A673 (cell line): ENCODE data around the gene PINLYP. TPM values are rescaled to one million over a fixed set of nuclear protein-coding genes. Genes with fewer than 3 reads are reported as not detected.
A peak's percentile ranks its signal among the peaks of the same experiment; 100 is the strongest.

Experiments used
- Bru-seq: library from RNA; stranded (reverse); fragments of 400-500 nt; gene quantifications from one replicate; lab custom pipeline; 2021; lab: Mats Ljungman, UMichigan
- BruChase-seq, 2 experiments: library from RNA; stranded (reverse); fragments of 400-500 nt; gene quantifications; one replicate each; lab custom pipeline; 2021; lab: Mats Ljungman, UMichigan
- BruUV-seq: library from RNA; stranded (reverse); fragments of 400-500 nt; replicated peaks from 2 replicates; lab custom pipeline; 2021; lab: Mats Ljungman, UMichigan
- CTCF ChIA-PET: fragments of 300-600 bp; sonication (Branson Sonifier 250); formaldehyde crosslinking; loops from one replicate; lab custom pipeline; 2022; ENCODE audit warnings: antibody characterized with exemption; lab: Charles Lee
- POLR2A ChIA-PET: fragments of 300-600 bp; sonication (Branson Sonifier 250); formaldehyde crosslinking; loops from one replicate; lab custom pipeline; 2022; ENCODE audit warnings: antibody characterized with exemption; ENCODE audit not compliant: low non-redundant PET; lab: Charles Lee
- DNase-seq: peaks from one replicate; pipeline ENCODE4 v3.0.0-alpha.2; 2015; ENCODE audit warnings: low spot score
- H3K27ac ChIP-seq: fragments of 200-600 bp; sonication (generic); 2 replicates; pipeline ENCODE4 v1.5.1; 2016; ENCODE audit warnings: mixed run types, low read depth, mild to moderate bottlenecking, mixed read lengths, antibody characterized with exemption, low read length; ENCODE audit not compliant: poor library complexity, severe bottlenecking
- H3K27me3 ChIP-seq: fragments of 200-600 bp; sonication (generic); replicated peaks from 2 replicates; pipeline ENCODE4 v1.6.1; 2017; ENCODE audit warnings: mixed run types, low read depth, mild to moderate bottlenecking, mixed read lengths, antibody characterized with exemption, low read length; ENCODE audit not compliant: insufficient read depth, poor library complexity
- H3K36me3 ChIP-seq: fragments of 200-600 bp; sonication (generic); 2 replicates; pipeline ENCODE4 v1.6.1; 2016; ENCODE audit warnings: mixed run types, mild to moderate bottlenecking, mixed read lengths, antibody characterized with exemption, low read length; ENCODE audit not compliant: insufficient read depth, poor library complexity, severe bottlenecking
- H3K4me1 ChIP-seq: fragments of 200-600 bp; sonication (generic); 2 replicates; pipeline ENCODE4 v1.6.1; 2017; ENCODE audit warnings: mixed run types, mild to moderate bottlenecking, mixed read lengths, antibody characterized with exemption, low read length; ENCODE audit not compliant: insufficient read depth, poor library complexity, severe bottlenecking
- H3K4me3 ChIP-seq: fragments of 200-600 bp; sonication (generic); 2 replicates; pipeline ENCODE4 v1.5.1; 2016; ENCODE audit warnings: low read depth, mixed run types, mild to moderate bottlenecking, mixed read lengths, low read length; ENCODE audit not compliant: poor library complexity, severe bottlenecking
- H3K9me3 ChIP-seq: fragments of 200-600 bp; sonication (generic); 2 replicates; pipeline ENCODE4 v1.6.1; 2016; ENCODE audit warnings: mixed run types, low read depth, mild to moderate bottlenecking, mixed read lengths, antibody characterized with exemption, low read length; ENCODE audit not compliant: poor library complexity, severe bottlenecking
- EZH2 ChIP-seq: fragments of 200-600 bp; sonication (generic); IDR thresholded peaks from 2 replicates; pipeline ENCODE4 v1.6.1; 2017; ENCODE audit warnings: borderline replicate concordance, low read depth, mild to moderate bottlenecking, mixed read lengths, antibody characterized with exemption, low read length; ENCODE audit not compliant: poor library complexity, severe bottlenecking
- intact Hi-C: fragments of 100-400 bp; cut with micrococcal nuclease; formaldehyde crosslinking; loops from one replicate; pipeline ENCODE4 v1.10.0; 2022; ENCODE audit not compliant: unreplicated experiment
- long read RNA-seq: library from polyadenylated mRNA; stranded (forward); transcript quantifications from one replicate; pipeline ENCODE4 v2.0.0, GENCODE V29; 2022
- total RNA-seq: library from RNA; stranded (reverse); gene quantifications from 2 replicates; pipeline ENCODE4 v1.2.3, GENCODE V29; 2021
- TF ChIP-seq, protein P1 (sequence below): fragments of 300-800, 200-600 bp; sonication (generic); conservative IDR thresholded peaks from 2 replicates; pipeline ENCODE4 v1.5.1; 2017; ENCODE audit warnings: low read depth, mild to moderate bottlenecking, antibody characterized with exemption, low read length, moderate library complexity, mixed read lengths

The PINLYP gene
- total RNA-seq (14.3 and 15.6 TPM in 2 replicates), Bru-seq, nascent RNA (percentile 47 among the genes with signal in this experiment), BruChase-seq, experiment 1, labeled RNA remaining after a 2-hour chase (percentile 48 among the genes with signal in this experiment), BruChase-seq, experiment 2, labeled RNA remaining after a 6-hour chase (percentile 55 among the genes with signal in this experiment)
- long read RNA-seq, partial matches to known transcripts = 0 of 5 reads
- long read RNA-seq, other reads (novel, unspliced or antisense) = 1 of 5 reads

DNA sequence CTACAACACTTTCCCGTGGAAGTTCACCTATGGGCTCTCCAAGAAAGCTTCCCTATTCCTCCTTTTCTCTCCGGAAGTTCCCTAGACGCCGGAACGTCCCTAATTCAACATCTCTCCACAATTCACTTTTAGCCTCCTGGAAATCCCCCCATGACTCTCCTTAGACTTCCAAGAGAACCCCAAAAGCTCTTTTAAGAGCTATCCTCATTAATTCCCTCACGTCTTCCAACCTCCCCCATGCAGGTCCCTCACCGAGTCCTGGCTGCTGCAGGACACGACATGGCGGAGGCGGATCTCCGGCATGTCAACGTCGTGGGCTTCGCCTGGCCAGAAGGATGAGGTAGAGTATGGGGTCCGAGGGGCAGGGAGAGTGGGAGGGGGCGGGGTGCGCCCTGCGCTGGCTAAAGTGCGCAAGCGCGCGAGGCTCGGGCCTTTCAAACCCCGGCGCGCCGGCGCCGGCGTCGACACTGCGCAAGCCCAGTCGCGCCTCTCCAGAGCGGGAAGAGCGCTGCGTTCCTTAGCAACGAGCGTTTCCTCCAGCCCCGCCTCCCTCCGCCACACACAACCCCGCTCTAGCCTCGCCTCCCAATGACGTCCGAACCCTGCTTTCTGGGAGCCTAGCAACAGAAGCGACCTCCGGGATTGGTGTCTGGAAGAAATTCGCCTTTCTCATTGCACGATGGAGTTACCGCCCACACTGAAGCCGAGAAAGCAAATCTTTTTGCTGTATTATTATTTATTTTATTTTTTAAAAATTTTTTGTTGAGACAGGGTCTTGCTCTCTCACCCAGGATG is at the start of gene PINLYP, which contains the start of gene XRCC1:
PINLYP (plus strand) TSS at position 646 of the 795 bp plus-strand sequence. CDS start 1,391 bp downstream, outside the sequence.
XRCC1 (minus strand) TSS at position 372 of the 795 bp plus-strand sequence; CDS start at position 303, 69 bp downstream.
- BruUV-seq = no TSS peak
- intact Hi-C loops = loop anchor here (1.0 kb wide), 1 partner anchor 21 kb away; the partner anchor contains the start of genes IRGQ and ZNF576
- Histone ChIP-seq H3K9me3 (no peaks in the 10 kb centered on the region), H3K27ac (peak within 1 kb of the TSS; percentile 94), H3K36me3 (peaks cover 4% of the 10 kb centered on the region), H3K27me3 (no peaks in the 10 kb centered on the region), H3K4me1 (peaks cover 16% of the 10 kb centered on the region), H3K4me3 (peak within 1 kb of the TSS; percentile 94)
- peak; percentile 99 for DNase-seq
- TF ChIP-seq EZH2 = no peak
- TF ChIP-seq, protein P1, sequence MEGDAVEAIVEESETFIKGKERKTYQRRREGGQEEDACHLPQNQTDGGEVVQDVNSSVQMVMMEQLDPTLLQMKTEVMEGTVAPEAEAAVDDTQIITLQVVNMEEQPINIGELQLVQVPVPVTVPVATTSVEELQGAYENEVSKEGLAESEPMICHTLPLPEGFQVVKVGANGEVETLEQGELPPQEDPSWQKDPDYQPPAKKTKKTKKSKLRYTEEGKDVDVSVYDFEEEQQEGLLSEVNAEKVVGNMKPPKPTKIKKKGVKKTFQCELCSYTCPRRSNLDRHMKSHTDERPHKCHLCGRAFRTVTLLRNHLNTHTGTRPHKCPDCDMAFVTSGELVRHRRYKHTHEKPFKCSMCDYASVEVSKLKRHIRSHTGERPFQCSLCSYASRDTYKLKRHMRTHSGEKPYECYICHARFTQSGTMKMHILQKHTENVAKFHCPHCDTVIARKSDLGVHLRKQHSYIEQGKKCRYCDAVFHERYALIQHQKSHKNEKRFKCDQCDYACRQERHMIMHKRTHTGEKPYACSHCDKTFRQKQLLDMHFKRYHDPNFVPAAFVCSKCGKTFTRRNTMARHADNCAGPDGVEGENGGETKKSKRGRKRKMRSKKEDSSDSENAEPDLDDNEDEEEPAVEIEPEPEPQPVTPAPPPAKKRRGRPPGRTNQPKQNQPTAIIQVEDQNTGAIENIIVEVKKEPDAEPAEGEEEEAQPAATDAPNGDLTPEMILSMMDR = no peak
- POLR2A ChIA-PET = no interaction called here
- CTCF ChIA-PET = interaction anchor here (1.2 kb wide), 1 partner anchor 20 kb away, joined by 5 read pairs; no protein-coding TSS in a partner anchor

DNA sequence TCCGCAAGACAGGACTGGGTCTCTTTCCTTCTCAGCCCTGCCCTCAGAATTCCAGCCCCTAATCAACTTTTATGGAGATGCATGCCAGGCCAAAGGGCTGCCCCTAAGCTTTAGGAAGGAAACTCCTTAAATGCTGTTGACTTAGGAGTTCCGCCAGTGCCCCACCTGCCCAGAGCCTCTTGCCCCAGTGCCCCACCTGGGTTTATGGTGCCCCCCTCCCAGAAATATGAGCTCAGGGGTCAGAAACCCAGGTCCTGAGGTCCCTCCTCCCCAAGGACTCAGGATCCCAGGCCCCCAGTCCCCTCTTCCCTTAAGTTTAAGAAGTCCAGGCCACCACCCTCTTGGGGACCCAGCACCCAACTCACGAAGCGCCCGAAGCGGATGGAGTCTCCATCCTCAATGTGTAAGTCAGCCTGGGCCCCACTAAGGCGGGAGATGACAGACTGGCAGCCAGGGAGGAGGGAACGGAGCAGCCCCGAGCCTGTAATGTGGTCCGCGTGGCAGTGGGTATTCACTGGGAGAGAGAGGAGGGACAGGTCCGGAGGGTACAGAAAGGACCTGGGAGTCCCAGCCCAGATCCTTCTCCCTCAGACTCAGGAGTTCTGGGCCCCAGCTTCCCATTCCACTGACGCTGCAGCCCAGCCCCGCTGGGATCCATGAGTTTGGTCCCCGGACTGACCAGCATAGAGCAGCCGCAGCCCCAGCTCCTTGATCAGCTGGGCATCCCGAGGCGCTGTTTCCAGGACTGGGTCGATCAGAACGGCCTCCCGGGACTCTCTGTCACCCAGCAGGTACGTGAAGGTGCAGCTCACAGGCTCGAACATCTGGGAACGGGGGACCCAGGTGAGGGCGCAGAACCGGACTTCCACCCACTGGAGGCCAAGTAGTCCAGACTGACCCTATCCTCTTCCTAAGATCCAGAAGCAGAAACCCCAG is 49.5 kb upstream of the PINLYP start:
- TF ChIP-seq EZH2 = no peak
- TF ChIP-seq, protein P1 = no peak
- ChIA-PET CTCF (interaction anchor here (0.5 kb wide), 1 partner anchor 33 kb away, joined by 6 read pairs; no protein-coding TSS in a partner anchor), POLR2A (interaction anchor here (1.0 kb wide), 1 partner anchor 79 kb away, joined by 3 read pairs; no protein-coding TSS in a partner anchor)
- Histone ChIP-seq H3K4me1 (peaks cover 7% of the 10 kb centered on the region), H3K4me3 (peak overlapping the region; percentile 91), H3K36me3 (no peaks in the 10 kb centered on the region), H3K27me3 (no peaks in the 10 kb centered on the region), H3K27ac (no peak overlapping the region), H3K9me3 (no peaks in the 10 kb centered on the region)
- intact Hi-C loops = no loop called here
- no peak for DNase-seq
- BruUV-seq = no TSS peak
